Activated T-cell treated with anti-CD3 and anti-CD28 coated beads, Interleukin-2, amount 50 U/mL, for 4 hours (primary cell): ENCODE results near the gene CHRNG. TPM values are rescaled to one million over a fixed set of nuclear protein-coding genes. Genes with fewer than 3 reads are reported as not detected.
A peak's percentile ranks its signal among the peaks of the same experiment; 100 is the strongest.

Experiments used
- ATAC-seq, 2 donors: fragments of 200-7000 bp; cut with Tn5 transposase; one replicate each; pipeline ENCODE4 v1.10.0; 2021
- DNase-seq: peaks from one replicate; pipeline ENCODE4 v3.0.0-alpha.2; 2020
- H3K27me3 Mint-ChIP-seq: one replicate; pipeline ENCODE4 v1.8.0; 2021; ENCODE audit warnings: low read depth, mixed read lengths
- H3K36me3 Mint-ChIP-seq: one replicate; pipeline ENCODE4 v1.8.0; 2022; ENCODE audit warnings: mixed read lengths; ENCODE audit not compliant: insufficient read depth
- H3K4me1 Mint-ChIP-seq: one replicate; pipeline ENCODE4 v1.8.0; 2021; ENCODE audit warnings: low read depth, mixed read lengths
- H3K4me3 Mint-ChIP-seq: one replicate; pipeline ENCODE4 v1.8.0; 2021; ENCODE audit warnings: mild to moderate bottlenecking, moderate library complexity, mixed read lengths
- H3K9me3 Mint-ChIP-seq: one replicate; pipeline ENCODE4 v1.8.0; 2021; ENCODE audit warnings: mixed read lengths
- total RNA-seq, 3 donors: library from RNA; stranded (reverse); gene quantifications; one replicate each; pipeline ENCODE4 v1.2.1, GENCODE V29; 2021

Gene CHRNG
- total RNA-seq, 3 donors from 2014 or later, result not detected

- no peak overlapping the region for H3K4me3 Mint-ChIP-seq
- peaks cover 2% of the 10 kb centered on the region for H3K36me3 Mint-ChIP-seq
- ATAC-seq (no peak), DNase-seq (no peak)
- peaks cover 12% of the 10 kb centered on the region for H3K4me1 Mint-ChIP-seq
- H3K9me3 Mint-ChIP-seq, result no peaks in the 10 kb centered on the region
- peaks cover 2% of the 10 kb centered on the region for H3K27me3 Mint-ChIP-seq
Measured at GRCh38 chr2:232541195-232541960, 1.9 kb downstream of the CHRNG start.

- Mint-ChIP-seq H3K27me3 (no peaks in the 10 kb centered on the region), H3K9me3 (no peaks in the 10 kb centered on the region), H3K36me3 (peaks cover 4% of the 10 kb centered on the region), H3K4me3 (no peak overlapping the region), H3K4me1 (peaks cover 15% of the 10 kb centered on the region)
- no peak for DNase-seq
- peak in 1 of 2 donors; percentile 16 for ATAC-seq
Measured at GRCh38 chr2:232541961-232542714, 2.6 kb downstream of the CHRNG start.

- H3K4me3 Mint-ChIP-seq, result no peak overlapping the region
- no peaks in the 10 kb centered on the region for H3K9me3 Mint-ChIP-seq
- peaks cover 4% of the 10 kb centered on the region for H3K36me3 Mint-ChIP-seq
- DNase-seq, result no peak
- H3K4me1 Mint-ChIP-seq, result peaks cover 20% of the 10 kb centered on the region
- ATAC-seq, result no peak
- H3K27me3 Mint-ChIP-seq, result no peaks in the 10 kb centered on the region
Measured at GRCh38 chr2:232542715-232543467, 3.4 kb downstream of the CHRNG start.

- H3K36me3 Mint-ChIP-seq, result peaks cover 10% of the 10 kb centered on the region
- ATAC-seq (no peak), DNase-seq (no peak)
- peaks cover 1% of the 10 kb centered on the region for H3K9me3 Mint-ChIP-seq
- H3K27me3 Mint-ChIP-seq, result no peaks in the 10 kb centered on the region
- H3K4me1 Mint-ChIP-seq, result peaks cover 22% of the 10 kb centered on the region
- no peak overlapping the region for H3K4me3 Mint-ChIP-seq
Measured at GRCh38 chr2:232543491-232543890, 4.0 kb downstream of the CHRNG start.

GRCh38 chr2:232543928-232544631 is 4.6 kb downstream of the CHRNG start:
- DNase-seq, result no peak
- Mint-ChIP-seq H3K4me3 (no peak overlapping the region), H3K27me3 (no peaks in the 10 kb centered on the region), H3K36me3 (peaks cover 16% of the 10 kb centered on the region), H3K9me3 (peaks cover 5% of the 10 kb centered on the region), H3K4me1 (peaks cover 28% of the 10 kb centered on the region)
- no peak for ATAC-seq

GRCh38 chr2:232544674-232545073 is 5.2 kb downstream of the CHRNG start:
- DNase-seq (no peak), ATAC-seq (no peak)
- Mint-ChIP-seq H3K36me3 (peaks cover 16% of the 10 kb centered on the region), H3K4me1 (peaks cover 34% of the 10 kb centered on the region), H3K4me3 (no peak overlapping the region), H3K9me3 (peaks cover 5% of the 10 kb centered on the region), H3K27me3 (no peaks in the 10 kb centered on the region)

- ATAC-seq, result no peak
- Mint-ChIP-seq H3K36me3 (peaks cover 16% of the 10 kb centered on the region), H3K9me3 (peaks cover 5% of the 10 kb centered on the region), H3K4me1 (peaks cover 37% of the 10 kb centered on the region), H3K4me3 (no peak overlapping the region), H3K27me3 (no peaks in the 10 kb centered on the region)
- DNase-seq, result no peak
Measured at GRCh38 chr2:232545511-232546375, 6.3 kb downstream of the CHRNG start.

- H3K4me3 Mint-ChIP-seq, result no peak overlapping the region
- H3K36me3 Mint-ChIP-seq, result peaks cover 22% of the 10 kb centered on the region
Measured at GRCh38 chr2:232547991-232548390, 8.5 kb downstream of the CHRNG start.

GRCh38 chr2:232549655-232550353 is 10.3 kb downstream of the CHRNG start:
- DNase-seq (no peak), ATAC-seq (peak; percentile 4 to 8)
- Mint-ChIP-seq H3K9me3 (peaks cover 5% of the 10 kb centered on the region), H3K4me1 (peaks cover 68% of the 10 kb centered on the region), H3K4me3 (peak overlapping the region; percentile 99), H3K36me3 (peaks cover 31% of the 10 kb centered on the region), H3K27me3 (no peaks in the 10 kb centered on the region)

More at GRCh38 chr2:232547991-232548390, 8.5 kb downstream of the CHRNG start:
- DNase-seq (no peak), ATAC-seq (no peak)
- peaks cover 54% of the 10 kb centered on the region for H3K4me1 Mint-ChIP-seq
- H3K27me3 Mint-ChIP-seq, result no peaks in the 10 kb centered on the region
- peaks cover 5% of the 10 kb centered on the region for H3K9me3 Mint-ChIP-seq

- ATAC-seq (peak; percentile 95 to 96), DNase-seq (peak; percentile 90)
- H3K36me3 Mint-ChIP-seq, result peaks cover 32% of the 10 kb centered on the region
- H3K4me3 Mint-ChIP-seq, result peak within 1 kb of the TSS; percentile 99
- H3K27me3 Mint-ChIP-seq, result no peaks in the 10 kb centered on the region
- peaks cover 5% of the 10 kb centered on the region for H3K9me3 Mint-ChIP-seq
- H3K4me1 Mint-ChIP-seq, result peaks cover 76% of the 10 kb centered on the region
Measured at GRCh38 chr2:232550354-232551249, 11.1 kb downstream of the CHRNG start, which contains the start of the genes EIF4E2 and TIGD1. TSS of gene EIF4E2 (plus strand) at chr2:232550689. CDS start at chr2:232550725, 36 bp downstream. TSS of gene TIGD1 (minus strand) at chr2:232550557. CDS start at chr2:232549882, 675 bp downstream.

- Mint-ChIP-seq H3K4me3 (peak overlapping the region; percentile 99), H3K27me3 (no peaks in the 10 kb centered on the region), H3K9me3 (peaks cover 5% of the 10 kb centered on the region), H3K36me3 (peaks cover 36% of the 10 kb centered on the region), H3K4me1 (peaks cover 77% of the 10 kb centered on the region)
- ATAC-seq, result no peak
- DNase-seq, result no peak
Measured at GRCh38 chr2:232551250-232551638, 11.8 kb downstream of the CHRNG start.

GRCh38 chr2:232551776-232552175 is 12.3 kb downstream of the CHRNG start:
- H3K4me3 Mint-ChIP-seq, result peak overlapping the region; percentile 99
- DNase-seq (no peak), ATAC-seq (no peak)
- H3K27me3 Mint-ChIP-seq, result no peaks in the 10 kb centered on the region
- peaks cover 5% of the 10 kb centered on the region for H3K9me3 Mint-ChIP-seq
- peaks cover 77% of the 10 kb centered on the region for H3K4me1 Mint-ChIP-seq
- H3K36me3 Mint-ChIP-seq, result peaks cover 39% of the 10 kb centered on the region
